CD4-positive, alpha-beta T cell treated with Interleukin-6 at 100 ng/mL for 8 hours (primary cell): ENCODE results near the gene NDUFV3.
"Not testable (repeated sequence)": the region's sequence is repeated elsewhere in the genome, so short reads cannot be mapped to it uniquely, and the experiment has no call there.

Experiments
- DNase-seq: peaks from one replicate; pipeline ENCODE4 v3.0.0-alpha.2; 2020; ENCODE audit warnings: mixed read lengths, low spot score

Gene NDUFV3

DNA sequence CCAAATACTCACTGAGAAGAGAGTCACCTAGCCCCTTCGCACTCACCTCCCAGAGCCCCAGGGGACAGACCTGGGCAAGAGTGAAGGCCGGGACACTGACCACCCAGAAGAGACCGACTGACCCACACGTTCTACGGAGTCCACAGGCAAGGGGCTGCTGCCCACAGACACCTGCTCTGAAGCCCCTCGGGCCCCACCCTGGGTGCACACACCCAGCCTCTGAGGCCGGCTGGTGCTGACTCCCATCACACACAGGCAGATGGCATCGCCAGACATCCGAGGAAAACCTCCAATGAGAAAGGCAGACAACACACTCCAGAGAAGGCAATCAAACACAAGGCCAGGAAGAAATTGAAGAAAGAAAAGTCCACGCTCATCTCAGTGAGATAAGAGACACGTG is 35.9 kb upstream of the NDUFV3 start:
- DNase-seq, result no peak

DNA sequence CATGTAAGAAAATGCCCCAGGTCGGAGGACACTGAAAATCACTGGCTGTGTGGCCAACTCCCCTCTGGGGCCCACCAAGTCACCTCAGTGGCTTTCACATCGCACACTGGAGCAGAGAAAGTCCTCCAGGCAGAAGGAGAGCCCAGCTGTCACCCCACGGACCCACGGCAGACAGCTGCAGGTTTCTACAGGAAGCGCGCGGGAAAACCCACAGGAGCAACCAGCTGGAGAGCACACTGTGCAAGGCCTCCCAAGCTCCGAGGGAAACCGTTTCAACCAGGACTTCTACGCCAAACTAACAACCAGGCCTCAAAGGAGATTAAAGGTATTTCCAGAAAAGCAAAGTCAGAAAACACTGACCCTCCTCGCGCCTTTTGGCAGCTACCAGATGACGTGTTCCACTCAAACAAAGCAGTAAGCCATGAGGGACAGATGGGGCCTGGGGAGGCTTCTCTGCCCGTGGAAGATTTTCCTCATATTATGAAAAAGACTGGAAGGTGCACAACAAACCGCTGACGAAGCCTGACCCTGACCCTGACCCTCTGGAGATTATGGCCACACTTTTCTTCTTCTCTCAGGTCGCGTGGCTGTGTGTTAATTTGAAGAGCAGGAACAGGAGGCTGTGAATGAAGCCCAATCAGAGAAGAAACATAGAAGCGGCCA is 34.8 kb upstream of the NDUFV3 start:
- DNase-seq, result no peak

DNA sequence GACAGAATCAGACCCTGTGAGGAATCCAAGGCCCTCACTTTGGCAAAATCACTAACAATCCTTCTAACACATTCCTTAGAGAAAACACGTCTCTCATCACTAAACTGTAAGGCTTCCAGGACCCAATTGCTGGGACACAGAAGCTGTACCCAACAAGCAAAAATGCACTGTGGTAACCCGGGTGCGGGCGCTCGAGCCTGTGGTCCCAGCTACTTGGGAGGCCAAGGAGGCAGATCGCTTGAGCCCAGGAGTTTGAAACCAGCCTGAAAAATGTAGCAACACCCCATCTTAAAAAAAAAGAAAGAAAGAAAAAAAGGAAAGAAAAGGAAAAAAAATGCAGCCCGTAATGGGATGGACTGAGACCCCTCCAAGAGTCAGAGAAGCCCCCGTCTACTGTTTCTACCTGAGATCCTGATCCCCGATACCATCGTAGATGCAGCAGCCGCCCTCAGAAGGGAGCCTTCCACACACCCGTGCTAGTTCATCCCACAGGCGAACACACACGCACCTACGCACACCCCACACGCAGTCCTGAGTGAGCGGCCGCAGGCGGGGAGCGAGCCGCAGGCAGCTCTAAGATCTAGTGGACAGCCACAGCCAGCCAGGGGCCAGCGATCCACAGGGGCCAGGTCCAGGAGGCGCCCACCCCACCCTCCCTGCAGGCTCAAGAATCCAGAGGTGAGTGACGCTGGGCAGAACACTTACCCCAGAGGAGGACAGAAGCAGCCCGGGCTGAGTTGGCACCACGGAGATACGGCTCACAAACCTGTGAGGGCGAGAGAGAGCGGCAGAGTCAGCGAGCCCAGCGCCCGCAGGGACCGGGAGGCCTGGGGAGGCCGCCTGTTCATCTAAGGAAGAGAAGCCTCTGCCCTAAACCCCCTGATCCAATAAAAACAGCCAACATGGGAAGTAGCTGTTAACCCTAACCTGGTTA is 33.9 kb upstream of the NDUFV3 start:
- DNase-seq, result no peak

DNA sequence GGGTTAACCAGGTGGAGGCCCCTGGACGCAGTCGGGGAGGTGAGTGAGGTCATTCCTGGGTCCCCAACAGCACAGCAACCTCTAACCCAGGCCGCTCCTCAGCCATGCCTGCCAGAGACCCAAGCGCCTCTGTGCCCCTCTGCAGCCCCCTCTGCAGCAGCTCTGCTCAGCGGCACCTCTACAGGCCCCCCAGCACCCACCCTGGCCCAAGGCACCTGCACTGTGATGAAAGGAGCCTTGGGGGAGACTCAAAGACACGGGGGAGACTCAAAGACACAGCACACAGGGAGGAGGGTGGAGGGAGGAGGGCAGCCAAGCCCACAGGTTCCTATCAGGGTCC is 33.2 kb upstream of the NDUFV3 start:
- DNase-seq, result no peak

DNA sequence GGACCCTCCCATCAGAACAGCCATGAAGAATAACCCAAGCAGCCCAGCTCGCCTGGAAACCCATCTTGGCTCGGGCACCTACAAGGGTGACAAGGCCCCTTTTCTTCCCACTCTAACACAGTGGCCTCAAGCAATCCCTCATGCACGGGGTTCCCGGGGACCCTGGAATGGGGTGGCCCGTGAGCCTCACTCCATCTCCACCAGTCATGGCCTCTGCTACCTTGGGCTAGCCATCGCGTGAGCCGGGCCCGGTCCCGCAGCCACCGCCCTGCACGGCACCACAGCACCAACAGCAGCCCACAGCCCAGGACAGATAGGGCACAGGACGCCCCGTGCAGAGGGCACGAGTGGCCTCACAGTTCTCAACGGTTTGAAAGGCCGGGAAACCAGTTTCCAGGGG is 32.8 kb upstream of the NDUFV3 start:
- DNase-seq, result no peak

DNA sequence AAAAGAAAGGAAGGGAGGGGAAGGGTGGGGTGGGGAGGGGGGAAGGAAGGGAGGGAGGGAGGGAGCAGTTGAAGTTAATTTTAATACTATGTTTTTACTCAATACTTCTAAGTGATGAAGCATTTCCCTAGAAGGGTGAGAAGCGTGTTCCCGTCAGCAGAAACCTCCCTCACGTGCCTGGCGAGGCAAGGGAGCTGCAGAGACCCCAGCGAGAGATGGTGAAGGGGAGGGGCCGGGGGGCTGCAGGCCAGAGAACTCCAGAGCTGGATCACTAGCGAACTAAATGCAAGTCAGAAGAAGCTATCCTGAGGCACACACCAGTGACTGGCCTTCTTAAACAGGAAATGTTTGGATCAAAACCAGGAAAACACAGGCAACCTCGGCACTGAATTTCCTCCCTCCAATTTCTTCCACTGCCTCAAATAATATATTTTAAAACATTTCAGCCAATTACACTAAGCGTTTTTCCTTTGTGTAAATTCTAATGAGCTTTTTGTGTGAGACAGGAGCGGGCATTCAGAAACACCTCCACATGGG is 31.7 kb upstream of the NDUFV3 start:
- DNase-seq, result no peak

DNA sequence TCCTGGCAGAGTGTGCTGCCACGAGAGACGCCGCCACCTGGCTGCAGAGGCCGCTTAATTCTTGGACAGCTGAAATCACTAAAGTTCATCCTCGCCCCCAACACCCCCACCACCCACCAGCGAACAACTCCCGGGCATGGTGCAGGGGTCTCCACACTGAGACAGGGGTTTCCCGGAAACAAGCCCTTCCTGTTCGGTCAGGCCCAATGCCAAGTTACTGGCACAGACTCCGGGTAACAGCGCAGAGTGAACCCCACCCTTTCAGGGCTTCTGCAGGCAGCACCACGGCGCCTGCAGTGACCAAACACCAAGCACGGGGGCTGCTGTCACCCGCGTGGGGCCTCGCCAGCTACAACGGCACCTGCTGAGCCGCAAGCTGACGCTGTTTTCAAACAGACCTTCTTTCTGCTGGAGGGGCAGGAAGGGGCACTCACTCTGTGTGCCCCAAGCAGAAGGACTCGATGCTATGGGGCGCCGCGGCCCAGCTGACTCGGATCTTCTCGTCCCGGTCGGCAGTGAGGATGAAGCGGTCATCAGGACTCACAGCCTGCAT is 31.2 kb upstream of the NDUFV3 start:
- no peak for DNase-seq

DNA sequence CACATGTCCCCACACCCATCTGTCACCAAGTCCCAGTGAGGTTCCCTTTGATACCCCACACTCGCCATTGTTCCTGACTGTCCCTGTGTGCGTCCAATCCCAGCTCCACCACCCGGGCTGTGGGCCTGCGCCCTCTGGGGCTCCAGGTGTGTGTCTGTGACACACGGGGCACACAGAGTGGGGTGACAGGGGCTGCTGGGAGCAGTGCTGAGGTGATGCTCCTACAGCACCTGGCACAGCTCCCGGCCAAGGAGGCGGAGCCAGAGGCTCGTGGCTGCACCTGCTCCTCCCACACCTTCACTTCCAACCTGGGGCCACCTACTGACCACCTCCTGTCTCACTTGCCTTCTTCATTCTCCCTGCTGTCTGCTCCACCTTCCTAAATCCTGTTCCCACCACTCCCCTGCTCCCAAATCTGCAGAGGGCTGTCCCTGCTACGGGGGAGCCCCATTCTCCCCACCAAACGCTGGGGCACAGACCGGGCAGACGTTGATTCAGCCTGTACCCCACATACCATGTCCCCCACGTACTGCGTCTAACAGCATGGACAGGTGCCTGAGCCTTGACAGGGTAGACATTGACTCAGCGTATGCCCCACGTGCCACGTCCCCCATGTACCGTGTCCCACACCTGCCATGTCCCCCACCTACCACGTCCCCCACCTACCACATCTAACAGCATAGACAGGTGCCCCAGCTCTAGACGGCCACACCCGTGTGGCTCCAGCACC is 30.2 kb upstream of the NDUFV3 start:
- DNase-seq, result no peak

DNA sequence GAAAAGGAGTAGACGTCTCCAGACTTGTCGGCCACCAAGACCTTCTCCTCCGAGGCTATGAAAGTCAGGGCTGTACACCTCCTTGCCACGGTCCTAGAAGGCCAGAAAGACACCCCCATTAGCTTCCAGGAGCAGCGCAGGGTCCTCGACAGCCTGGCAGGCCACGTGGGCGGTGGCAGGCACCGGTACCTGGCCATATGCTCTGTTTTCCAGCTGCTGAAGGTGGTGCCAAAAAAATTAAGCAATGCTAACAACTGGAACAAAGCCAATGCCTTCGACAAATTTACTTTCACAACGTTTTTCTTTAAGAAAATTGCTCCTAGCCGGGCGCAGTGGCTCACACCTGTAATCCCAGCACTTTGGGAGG is 29.6 kb upstream of the NDUFV3 start:
- no peak for DNase-seq

DNA sequence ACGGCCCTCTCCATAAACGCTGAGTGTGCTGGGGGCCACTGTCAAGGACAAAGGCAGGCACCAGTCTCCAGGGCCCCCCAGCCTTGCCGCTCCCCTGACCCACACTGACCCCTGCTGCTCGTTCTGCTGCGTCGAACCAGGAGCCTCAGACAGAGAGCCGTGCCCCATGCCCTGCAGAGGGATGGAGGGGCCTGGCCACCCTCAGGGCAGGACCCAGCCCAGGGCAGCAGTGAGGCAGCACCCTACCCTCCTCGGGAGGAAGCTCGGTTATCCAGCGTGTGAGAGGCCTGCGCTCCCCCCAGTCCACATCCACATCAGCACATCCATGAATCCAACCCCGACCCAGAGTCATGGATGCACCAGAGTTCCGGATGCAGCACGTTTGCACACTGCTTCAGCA is 28.8 kb upstream of the NDUFV3 start:
- DNase-seq, result no peak

DNA sequence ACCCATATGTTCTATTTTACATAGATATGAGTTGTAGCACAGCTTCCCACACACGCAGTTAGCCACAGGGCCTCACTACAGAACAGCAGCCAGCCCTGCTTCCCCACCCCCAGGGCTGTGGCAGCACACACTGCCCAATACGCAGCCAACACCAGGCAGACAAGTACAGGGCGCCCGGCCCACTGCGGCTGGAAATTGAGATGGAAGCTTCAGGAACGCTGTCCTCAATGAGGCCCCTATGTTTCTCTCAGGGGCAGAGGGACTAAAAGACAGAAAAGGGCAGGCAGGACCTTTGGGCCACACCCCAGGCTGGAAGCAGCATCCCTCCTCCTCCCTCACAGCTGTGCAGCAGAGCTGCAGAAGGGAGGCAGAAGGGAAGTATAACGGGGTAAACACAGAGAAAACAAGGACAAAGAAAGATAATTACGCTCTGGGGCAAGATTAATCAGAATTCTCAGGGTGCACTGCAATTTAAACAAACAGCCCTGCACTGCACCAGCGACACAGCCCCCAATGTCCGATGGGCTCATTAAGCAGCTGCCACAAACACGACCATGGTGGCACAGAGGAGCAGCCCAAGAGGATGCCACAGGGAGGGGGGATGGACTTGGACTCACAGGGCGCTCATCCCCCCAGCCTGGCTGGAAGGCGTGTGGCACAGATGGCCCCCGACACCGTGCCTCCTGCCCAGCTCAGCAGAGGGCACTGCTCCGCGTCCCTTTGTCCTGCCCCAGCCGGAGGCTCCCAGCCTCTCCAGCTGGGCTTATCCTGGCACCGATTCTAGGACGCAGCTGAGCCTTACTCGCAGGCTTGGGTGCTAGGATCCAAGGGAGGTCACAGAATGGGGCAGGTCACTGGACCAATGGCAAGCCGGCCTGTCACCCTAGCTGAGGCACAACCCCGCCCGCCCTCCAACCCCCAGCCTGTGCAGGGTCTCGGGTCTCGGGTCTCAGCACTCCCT is 28.0 kb upstream of the NDUFV3 start:
- DNase-seq, result no peak

DNA sequence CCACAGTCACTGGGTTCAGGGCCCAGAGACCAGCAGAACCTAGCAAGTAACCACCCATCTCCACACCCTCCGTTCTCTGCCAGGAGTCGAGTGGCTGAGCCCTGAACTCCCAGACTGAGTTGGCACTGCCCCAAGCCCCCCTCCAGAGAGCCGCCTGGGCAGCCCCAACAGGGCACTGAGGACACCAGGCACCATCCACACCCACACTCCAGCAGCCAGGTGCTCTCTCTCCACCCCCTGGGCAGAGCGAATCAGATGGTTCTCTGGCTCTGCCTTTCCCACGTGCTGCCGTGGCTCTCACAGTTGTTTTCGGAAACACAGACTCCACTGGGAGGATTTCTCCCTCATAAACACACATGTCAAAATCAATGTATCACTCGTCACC is 27.3 kb upstream of the NDUFV3 start:
- no peak for DNase-seq

DNA sequence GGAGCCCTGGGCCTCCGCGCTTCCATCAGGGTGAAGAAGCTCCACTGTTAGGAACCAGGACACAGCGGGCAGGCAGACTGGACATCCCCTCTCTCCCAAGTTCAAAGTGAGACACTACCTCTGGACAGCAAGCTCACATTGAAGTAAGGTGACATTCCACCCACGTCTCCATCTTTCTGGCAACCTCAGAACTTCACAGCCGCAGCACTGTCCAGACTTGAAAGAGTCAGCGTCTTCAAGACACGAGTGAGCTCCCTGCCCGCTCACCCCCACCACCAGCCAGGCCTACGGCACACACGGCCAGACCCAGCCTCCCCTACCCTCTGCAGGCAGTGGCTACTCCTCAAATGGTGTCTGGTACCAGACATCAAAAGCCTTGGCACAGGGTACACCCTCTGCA is 24.9 kb upstream of the NDUFV3 start:
- no peak for DNase-seq

DNA sequence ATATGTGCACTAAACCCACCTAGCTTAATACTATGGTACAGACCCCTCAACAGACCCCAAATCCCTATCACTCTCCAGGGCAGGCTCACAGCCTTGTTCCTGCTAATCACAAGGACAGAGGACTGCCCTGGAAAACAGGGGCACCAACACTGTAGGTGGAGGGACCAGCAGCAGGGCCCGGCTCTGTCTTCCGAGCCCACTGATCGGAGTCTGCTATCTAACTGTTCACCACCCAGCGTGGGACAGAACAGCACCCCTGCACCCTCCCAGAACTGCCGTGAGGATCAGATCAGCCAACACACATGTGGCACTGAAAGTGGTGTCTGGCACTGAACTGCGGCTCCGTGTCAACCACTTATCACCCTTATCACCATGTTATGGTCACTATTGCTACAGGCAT is 20.0 kb upstream of the NDUFV3 start:
- DNase-seq, result no peak

DNA sequence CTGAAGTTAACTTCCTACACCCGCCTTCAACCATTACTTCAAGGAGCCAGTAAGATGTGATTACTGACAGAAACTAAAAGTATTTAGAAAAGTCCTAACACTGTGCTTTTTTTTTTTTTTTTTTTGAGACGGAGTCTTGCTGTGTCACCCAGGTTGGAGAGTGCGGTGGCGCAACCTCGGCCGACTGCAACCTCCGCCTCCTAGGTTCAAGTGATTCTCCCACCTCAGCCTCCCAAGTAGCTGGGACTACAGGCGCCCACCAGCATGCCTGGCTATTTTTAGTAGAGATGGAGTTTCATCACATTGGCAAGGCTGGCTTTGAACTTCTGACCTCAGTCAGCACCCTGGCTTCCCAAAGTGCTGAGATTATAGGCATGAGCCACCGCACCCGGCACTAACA is 17.3 kb upstream of the NDUFV3 start:
- not testable (repeated sequence) for DNase-seq

DNA sequence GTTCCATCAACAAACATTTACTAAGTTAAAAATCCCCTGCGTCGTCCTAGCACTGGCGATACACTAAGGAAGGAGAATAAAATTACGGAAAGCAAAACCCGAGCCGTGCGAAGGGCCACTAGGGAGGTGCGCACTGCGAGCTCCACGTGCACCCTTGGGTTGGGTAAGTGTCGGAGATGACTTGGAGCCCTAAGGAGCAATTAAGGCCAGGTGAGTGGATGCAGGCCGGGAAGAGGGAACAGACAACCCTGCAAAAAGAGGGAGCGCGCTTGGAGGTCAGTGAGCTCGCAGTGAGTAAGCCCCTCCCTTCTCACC is 14.5 kb upstream of the NDUFV3 start:
- DNase-seq, result no peak

DNA sequence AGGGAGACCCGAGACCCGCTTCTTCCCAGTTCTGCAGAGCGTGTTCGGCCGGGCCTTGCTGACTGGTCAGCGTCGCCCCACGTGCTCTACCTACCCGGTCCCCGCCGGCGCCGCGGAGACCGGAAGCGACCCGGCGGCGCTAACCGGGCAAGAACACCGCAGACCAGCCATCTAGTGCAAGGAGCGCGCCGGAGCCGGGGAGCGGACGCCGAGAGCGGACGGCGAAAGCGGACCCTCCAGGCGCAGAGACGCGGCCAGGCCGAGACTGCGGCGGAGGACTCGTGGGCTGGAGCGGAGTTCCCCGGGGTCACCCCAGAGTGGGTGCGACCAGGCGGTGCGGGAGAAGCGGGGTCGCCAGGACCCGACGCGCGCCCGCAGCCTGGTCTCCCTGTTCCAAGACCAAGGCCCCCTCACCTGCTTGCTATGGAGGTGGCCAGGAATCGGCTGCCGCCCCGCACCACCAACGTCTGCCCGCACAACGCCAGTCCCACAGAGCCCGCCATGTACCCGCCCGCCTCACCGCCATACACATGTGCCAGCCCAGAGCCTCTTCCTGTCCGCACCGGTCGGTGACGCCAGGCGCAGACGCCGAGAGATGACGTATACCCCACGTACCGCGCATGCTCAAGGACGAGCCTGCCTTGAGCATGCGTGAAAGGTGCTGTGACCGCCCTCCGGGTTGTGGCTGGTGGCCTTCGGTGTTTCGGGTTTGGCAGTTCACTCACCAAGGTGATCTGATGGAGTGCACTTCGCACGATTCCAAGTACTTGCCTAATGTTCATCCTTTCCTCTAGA is 13.9 kb upstream of the NDUFV3 start, which contains the start of gene WDR4:
WDR4 (minus strand) TSS at position 547 of the 795 bp plus-strand sequence; CDS start at position 503, 44 bp downstream.
- peak; percentile 97 for DNase-seq

DNA sequence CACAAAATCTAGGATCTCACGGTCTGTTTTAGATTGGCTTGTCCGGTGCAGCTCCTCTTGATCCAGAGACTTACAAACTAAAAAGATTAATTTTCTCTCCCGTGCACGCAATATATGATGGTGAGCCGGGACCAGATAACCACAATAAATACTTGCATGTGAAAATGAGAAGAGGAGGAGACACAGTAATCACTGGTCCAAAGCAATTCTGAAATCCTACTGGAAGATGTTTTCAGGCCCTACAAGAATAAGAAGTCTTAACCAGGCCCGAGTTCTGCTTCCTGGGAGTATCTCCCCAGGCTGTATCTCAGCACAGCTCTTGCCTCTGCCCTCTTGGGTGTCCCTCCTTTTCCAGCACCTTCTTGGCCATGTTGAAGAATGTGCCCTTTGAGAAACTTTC is 12.8 kb upstream of the NDUFV3 start:
- no peak for DNase-seq

DNA sequence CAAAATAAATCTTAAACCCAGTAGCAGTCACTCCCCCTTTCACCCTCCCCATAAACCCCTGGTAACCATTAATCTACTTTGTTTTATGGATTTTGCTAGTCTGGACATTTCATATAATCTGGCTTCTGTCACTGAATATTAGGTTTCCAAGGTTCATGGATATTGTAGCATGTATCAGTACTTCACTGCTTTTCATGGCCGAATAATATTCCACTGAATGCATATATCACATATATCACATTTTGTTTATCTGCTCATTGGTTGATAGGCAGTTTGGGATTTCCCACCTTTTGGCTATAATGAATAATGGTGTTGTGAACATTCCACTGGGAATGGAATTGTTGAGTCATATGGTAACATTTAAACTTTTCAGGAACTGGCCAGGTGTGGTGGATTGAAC is 9.2 kb upstream of the NDUFV3 start:
- DNase-seq, result no peak

DNA sequence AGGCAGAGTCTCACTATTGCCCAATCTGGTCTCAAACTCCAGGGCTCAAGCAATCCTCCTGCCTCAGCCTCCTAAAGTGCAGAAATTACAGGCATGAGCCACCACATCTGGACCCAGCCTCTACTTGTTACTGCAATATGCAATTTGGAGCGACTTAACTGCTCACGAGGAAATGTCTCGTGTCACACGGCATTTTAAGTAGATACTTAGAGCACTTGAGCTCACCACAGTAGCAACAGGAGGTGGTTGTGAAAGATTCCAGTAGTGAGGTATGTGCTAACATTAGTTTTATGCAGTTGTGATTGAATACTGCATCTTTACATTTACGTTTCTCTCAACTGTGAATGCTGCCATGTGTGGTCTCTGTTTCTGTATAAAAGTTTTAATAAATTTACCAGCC is 5.8 kb upstream of the NDUFV3 start:
- no peak for DNase-seq

DNA sequence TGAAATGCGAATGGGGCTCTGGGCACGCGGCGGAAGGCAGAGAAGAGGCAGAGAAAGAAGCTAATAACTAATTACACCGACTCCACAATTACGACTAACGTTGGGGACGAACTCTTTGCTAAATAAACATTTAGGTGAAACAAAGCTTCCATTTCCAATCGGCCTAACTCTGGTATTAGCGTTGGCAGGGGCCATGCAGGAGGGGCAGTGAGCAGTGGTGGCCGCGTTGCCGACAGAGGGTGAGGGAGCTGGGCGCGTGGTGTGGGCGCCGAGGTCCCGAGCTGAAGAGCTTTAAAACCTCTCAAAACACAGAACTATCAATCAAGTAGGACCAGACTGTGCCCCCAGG is 553 bp upstream of the NDUFV3 start:
- no peak for DNase-seq
